K562 (cell line): ENCODE measurements around the gene SPRN. TPM values are rescaled to one million over a fixed set of nuclear protein-coding genes. Genes with fewer than 3 reads are reported as not detected.

Experiments used
- ATAC-seq: fragments of 200-7000 bp; cut with Tn5 transposase; 3 replicates; pipeline ENCODE4 v1.9.1; 2020; ENCODE audit warnings: moderate library complexity
- BruUV-seq: library from RNA; stranded (reverse); fragments of 400-500 nt; replicated peaks from 2 replicates; lab custom pipeline; 2021; lab: Mats Ljungman, UMichigan
- CTCF ChIA-PET: fragments of 300-600 bp; formaldehyde crosslinking; extraction: SDS; loops from one replicate; lab custom pipeline; 2021; ENCODE audit warnings: low intra/inter-chr PET ratio; lab: Yijun Ruan, JAX
- POLR2A ChIA-PET: fragments of 300-600, 350-650 bp; sonication (Branson Sonifier 250); formaldehyde crosslinking; extraction: SDS; loops from one replicate; lab custom pipeline; 2021; ENCODE audit warnings: antibody characterized with exemption, inconsistent platforms; lab: Yijun Ruan, JAX
- DNase-seq, 4 experiments: peaks; one replicate each; pipeline versions ENCODE4 v3.0.0 to v3.0.0-alpha.2; 2011 to 2018; ENCODE audit warnings: low spot score in 3 of 4, mixed read lengths in 3 of 4; ENCODE audit errors: extremely low read depth in 1 of 4
- FAIRE-seq: peaks from 2 replicates; lab custom pipeline; 2011; peaks lifted over from hg19 to GRCh38; lab: Jason Lieb, UNC
- H2AFZ ChIP-seq: 2 replicates; pipeline ENCODE4 v1.6.0; 2011; ENCODE audit warnings: low read depth, low read length, control low read depth, inconsistent platforms
- H3K27ac ChIP-seq: fragments of 200-600 bp; 3 replicates; pipeline ENCODE4 v1.8.0; 2011; ENCODE audit warnings: low read depth, mild to moderate bottlenecking, control low read depth, inconsistent platforms, low read length, moderate library complexity, mixed read lengths; ENCODE audit errors: extremely low read depth
- H3K27me3 ChIP-seq, 2 experiments: fragments of 300-600 bp in 1 of 2; 2 replicates in 1 of 2; 3 replicates in 1 of 2; pipeline versions ENCODE4 v1.6.0 to v1.8.0; 2011; ENCODE audit warnings: inconsistent platforms in 2 of 2, low read length in 2 of 2, mild to moderate bottlenecking in 1 of 2, mixed read lengths in 1 of 2, moderate library complexity in 1 of 2; ENCODE audit not compliant: control insufficient read depth in 2 of 2, insufficient read depth in 2 of 2
- H3K36me3 ChIP-seq: fragments of 300-600 bp; 3 replicates; pipeline ENCODE4 v1.8.0; 2011; ENCODE audit warnings: mild to moderate bottlenecking, low read length, inconsistent platforms; ENCODE audit not compliant: control insufficient read depth, insufficient read depth
- H3K4me1 ChIP-seq, 2 experiments: fragments of 200-600 bp in 1 of 2; replicated peaks in 1 of 2; 2 replicates in 1 of 2; 3 replicates in 1 of 2; pipeline versions ENCODE4 v1.5.1 to v1.8.0; 2011; ENCODE audit warnings: inconsistent platforms in 2 of 2, low read length in 2 of 2, mild to moderate bottlenecking in 1 of 2, mixed read lengths in 1 of 2, moderate library complexity in 1 of 2; ENCODE audit not compliant: control insufficient read depth in 2 of 2, insufficient read depth in 2 of 2
- H3K4me2 ChIP-seq: 2 replicates; pipeline ENCODE4 v1.6.1; 2011; ENCODE audit warnings: low read length, control low read depth, inconsistent platforms, mixed read lengths; ENCODE audit not compliant: insufficient read depth
- H3K4me3 ChIP-seq: fragments of 200-600 bp; sonication (generic), shearing (Covaris generic); 2 replicates; pipeline ENCODE4 v1.5.1; 2016; ENCODE audit warnings: control low read depth, inconsistent platforms
- H3K79me2 ChIP-seq: fragments of 200-600 bp; 3 replicates; pipeline ENCODE4 v1.8.0; 2011; ENCODE audit warnings: low read length, inconsistent platforms; ENCODE audit not compliant: control insufficient read depth, insufficient read depth
- H3K9ac ChIP-seq, 2 experiments: 2 replicates each; pipeline versions ENCODE4 v1.6.0 to v1.6.1; 2011; ENCODE audit warnings: low read depth in 2 of 2, low read length in 2 of 2, control low read depth in 1 of 2, inconsistent platforms in 1 of 2, mild to moderate bottlenecking in 1 of 2, mixed read lengths in 1 of 2; ENCODE audit not compliant: insufficient read depth in 1 of 2
- H3K9me1 ChIP-seq: one replicate; pipeline ENCODE4 v1.6.0; 2011; ENCODE audit warnings: inconsistent platforms, mild to moderate bottlenecking, low read length, moderate library complexity; ENCODE audit not compliant: control insufficient read depth, insufficient read depth
- H3K9me3 ChIP-seq: replicated peaks from 2 replicates; pipeline ENCODE4 v1.5.1; 2011; ENCODE audit warnings: low read depth, low read length, inconsistent platforms; ENCODE audit not compliant: control insufficient read depth, insufficient read depth
- H4K20me1 ChIP-seq: replicated peaks from 2 replicates; pipeline ENCODE4 v1.6.1; 2011; ENCODE audit warnings: low read length, inconsistent platforms, mixed read lengths; ENCODE audit not compliant: control insufficient read depth, insufficient read depth
- BACH1 ChIP-seq: fragments of 200-800 bp; sonication (Bioruptor generic); IDR thresholded peaks from 2 replicates; pipeline ENCODE4 v1.6.1; 2016; ENCODE audit warnings: missing genetic modification characterization, missing compliant biosample characterization
- CREB1 ChIP-seq, 2 experiments: sonication (generic) in 1 of 2; formaldehyde crosslinking in 1 of 2; IDR thresholded peaks; 2 replicates each; pipeline versions ENCODE4 v1.6.1 to v1.8.0; 2012 to 2022; ENCODE audit warnings: inconsistent platforms in 1 of 2, mild to moderate bottlenecking in 1 of 2, missing genetic modification reagents in 1 of 2, moderate library complexity in 1 of 2
- DIDO1 ChIP-seq: fragments of 450-650 bp; IDR thresholded peaks from 2 replicates; pipeline ENCODE4 v1.6.1; 2016; ENCODE audit warnings: low read depth, missing biosample characterization, missing genetic modification characterization
- GATAD2A ChIP-seq: fragments of 450-650 bp; IDR thresholded peaks from 2 replicates; pipeline ENCODE4 v1.6.1; 2017
- HDAC1 ChIP-seq, 2 experiments: fragments of 450-650 bp; IDR thresholded peaks; 2 replicates each; pipeline ENCODE4 v1.6.1; 2016 to 2017; ENCODE audit warnings: inconsistent platforms in 1 of 2, mild to moderate bottlenecking in 1 of 2, moderate library complexity in 1 of 2
- HMG20B ChIP-seq: fragments of 250-450 bp; sonication (Bioruptor Pico); IDR thresholded peaks from 2 replicates; pipeline ENCODE4 v1.5.0; 2021; ENCODE audit warnings: mild to moderate bottlenecking
- RERE ChIP-seq: sonication (generic); formaldehyde crosslinking; IDR thresholded peaks from 2 replicates; pipeline ENCODE4 v1.8.0; 2023; ENCODE audit warnings: missing genetic modification reagents, mild to moderate bottlenecking, borderline replicate concordance
- SMAD4 ChIP-seq: fragments of 250-450 bp; sonication (Bioruptor Pico); conservative IDR thresholded peaks from 2 replicates; pipeline ENCODE4 v1.8.0; 2021; ENCODE audit warnings: inconsistent platforms, mild to moderate bottlenecking, moderate library complexity
- STAT5A ChIP-seq: IDR thresholded peaks from 2 replicates; pipeline ENCODE4 v1.6.1; 2012; ENCODE audit warnings: low read length, inconsistent platforms, borderline replicate concordance
- U2AF1 ChIP-seq: fragments of 200-400 bp; formaldehyde crosslinking; optimal IDR thresholded peaks from 2 replicates; pipeline ENCODE3; 2017; ENCODE audit warnings: mild to moderate bottlenecking, low read depth, low read length, moderate library complexity
- ZNF57 ChIP-seq: fragments of 450-650 bp; formaldehyde crosslinking; IDR thresholded peaks from 2 replicates; pipeline ENCODE4 v1.4.0; 2020; ENCODE audit warnings: mild to moderate bottlenecking, moderate library complexity
- whole genome bisulfite sequencing: fragments of 100-300 bp; shearing (Covaris generic); methylation state at CpG from one replicate; pipeline ENCODE4 v1.1.6; 2016; ENCODE audit warnings: low coverage, mixed read lengths; ENCODE audit not compliant: insufficient coverage; ENCODE audit errors: missing lambda C conversion rate; 5-methylcytosine and 5-hydroxymethylcytosine counted together
- in situ Hi-C: fragments of 300-500 bp; cut with MboI; formaldehyde crosslinking; loops from 4 replicates; pipeline ENCODE4 v1.15.0; 2018; ENCODE audit warnings: inconsistent platforms, mixed read lengths
- intact Hi-C: fragments of 100-400 bp; cut with micrococcal nuclease; formaldehyde crosslinking; loops from 2 replicates; pipeline ENCODE4 v1.14.2; 2022
- polyA plus RNA-seq, 8 experiments: library from polyadenylated mRNA; depleted of rRNA in 4 of 8; stranded (reverse) in 5 of 8; unstranded in 3 of 8; fragments of >200 nt; fragmentation: Nextera tagmentation in 2 of 8; fragmentation: Illumina TruSeq in 1 of 8; extraction: Ambion mirVana in 2 of 8; extraction: Trizol in 1 of 8; gene quantifications; 2 replicates each; pipeline versions ENCODE4 v1.2.1 to v1.2.3, GENCODE V29; 2011 to 2014; ENCODE audit warnings: inconsistent platforms in 1 of 8, missing spikeins in 1 of 8
- total RNA-seq, 7 experiments: library from RNA; depleted of rRNA in 6 of 7; stranded (reverse); fragments of >200 nt in 6 of 7; fragmentation: Illumina TruSeq in 2 of 7; extraction: Trizol in 2 of 7; gene quantifications; 2 replicates each; pipeline versions ENCODE4 v1.2.1 to v1.2.3, GENCODE V29; 2011 to 2021; ENCODE audit warnings: low replicate concordance in 1 of 7

Gene SPRN
- total and polyA plus RNA-seq, 9 of the 15 experiments (the other 6 are each of a cell fraction or from before 2014, with no cell fraction given), result 0.04 TPM; not detected in 8

DNA sequence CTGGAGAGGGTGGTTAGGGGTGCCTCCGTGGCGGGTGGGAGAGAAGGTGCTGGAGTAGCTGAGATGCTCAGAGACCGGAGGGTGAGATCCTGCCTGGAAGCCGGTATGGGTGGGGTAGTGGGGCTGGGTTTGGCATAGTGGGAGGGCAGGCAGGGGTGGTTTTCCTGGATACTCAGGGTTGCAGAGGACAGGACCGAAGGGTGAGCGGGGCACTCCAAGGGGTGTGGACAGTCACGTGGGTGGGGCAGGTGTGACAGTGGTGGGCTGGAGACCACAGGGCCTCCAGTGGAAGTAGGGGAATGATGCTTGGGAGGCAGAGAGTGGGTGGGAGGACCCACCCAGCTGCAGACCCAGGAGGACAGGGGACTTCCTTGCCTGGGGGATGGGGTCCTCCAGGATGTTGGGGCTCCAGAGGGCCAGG lies 31.2 kb upstream of the SPRN start:
- H3K4me1 ChIP-seq, result peaks cover 0 to 34% of the 10 kb centered on the region in 2 experiments; a peak in 2 of 5 replicates
- no peak overlapping the region for H3K4me3 ChIP-seq
- no peak for ATAC-seq
- 12% methylated on average over 7 of the region's 7 CpGs for WGBS
- no peak for TF ChIP-seq GATAD2A
- TF ChIP-seq RERE (CRISPR knock-in tag), result no peak
- no peak for TF ChIP-seq STAT5A
- TF ChIP-seq DIDO1 (tag), result no peak
- no peak for TF ChIP-seq BACH1 (tag)
- TF ChIP-seq HDAC1 (IDR thresholded peaks at IDR 0.05), result no peak
- no peak for TF ChIP-seq CREB1 (IDR thresholded peaks at IDR 0.05)
- TF ChIP-seq CREB1 (CRISPR knock-in tag; IDR thresholded peaks at IDR 0.05), result no peak
- TF ChIP-seq ZNF57, result no peak
- TF ChIP-seq U2AF1, result no peak
- TF ChIP-seq SMAD4, result no peak
- no peak for TF ChIP-seq HMG20B
- TF ChIP-seq, all 486 proteins: peak for 0
- Histone ChIP-seq H3K9me1 (no peaks in the 10 kb centered on the region), H3K27ac (no peak overlapping the region), H3K27me3 (peaks cover 0 to 40% of the 10 kb centered on the region in 2 experiments; a peak in 2 of 5 replicates), H3K9me3 (no peaks in the 10 kb centered on the region), H4K20me1 (no peaks in the 10 kb centered on the region), H3K9ac (no peak overlapping the region), H3K79me2 (no peaks in the 10 kb centered on the region; the same call in 2 of the 3 replicates), H3K36me3 (no peaks in the 10 kb centered on the region), H3K4me2 (no peak overlapping the region), H2AFZ (no peak overlapping the region)
- DNase-seq, result no peak
- CTCF ChIA-PET, result no interaction called here
- intact Hi-C loops, result no loop called here
- no peak for FAIRE-seq
- no TSS peak for BruUV-seq
- POLR2A ChIA-PET, result no interaction called here
- in situ Hi-C loops, result no loop called here
